Stimulated activated CD4-positive, alpha-beta T cell treated with anti-CD3 and anti-CD28 coated beads, Interleukin-2, amount 100 ng/mL, for 48 hours (primary cell): ENCODE measurements around the gene MON2.
A peak's percentile ranks its signal among the peaks of the same experiment; 100 is the strongest.

ENCODE experiments used
- DNase-seq, 2 donors: peaks; one replicate each; pipeline ENCODE4 v3.0.0-alpha.2; 2020

The MON2 gene

DNA sequence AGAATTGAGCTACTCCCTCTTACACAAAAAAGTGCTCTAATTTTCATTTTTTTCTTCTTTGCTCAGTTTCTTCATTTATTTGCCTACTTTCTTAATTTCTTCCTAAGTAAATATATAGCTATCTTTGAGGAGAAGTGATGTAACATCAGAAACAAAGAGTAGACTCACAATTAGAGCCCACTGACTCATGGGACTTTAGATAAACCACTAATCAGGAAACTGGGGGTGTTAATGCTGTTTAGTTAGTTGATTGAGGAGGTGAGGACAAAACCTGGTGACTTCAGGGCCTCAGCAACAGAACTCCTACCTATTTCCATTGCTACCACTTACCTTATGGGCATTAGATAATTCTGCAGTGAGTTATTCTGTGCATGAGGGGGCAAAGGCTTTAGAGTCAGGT is 151.7 kb downstream of the MON2 start:
- no peak for DNase-seq

DNA sequence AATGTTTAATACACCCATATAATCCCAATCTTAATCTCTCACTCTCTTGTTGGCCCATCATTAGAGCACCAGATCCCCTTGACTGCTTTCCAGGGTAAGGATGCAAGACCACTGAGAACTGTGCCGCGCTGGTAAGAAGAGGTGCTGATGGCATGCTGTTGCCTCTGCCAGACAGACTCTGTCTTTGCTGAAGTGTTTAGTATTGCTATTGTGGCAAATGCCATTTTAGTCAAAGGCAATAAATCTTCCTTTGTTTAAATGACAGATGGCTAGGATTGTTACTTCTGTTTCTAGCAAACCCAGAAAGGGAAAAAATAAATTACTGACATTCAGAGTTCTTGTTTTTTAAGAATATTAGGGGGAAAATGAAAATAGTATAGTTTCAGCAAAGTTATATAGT is 152.3 kb downstream of the MON2 start:
- no peak for DNase-seq

DNA sequence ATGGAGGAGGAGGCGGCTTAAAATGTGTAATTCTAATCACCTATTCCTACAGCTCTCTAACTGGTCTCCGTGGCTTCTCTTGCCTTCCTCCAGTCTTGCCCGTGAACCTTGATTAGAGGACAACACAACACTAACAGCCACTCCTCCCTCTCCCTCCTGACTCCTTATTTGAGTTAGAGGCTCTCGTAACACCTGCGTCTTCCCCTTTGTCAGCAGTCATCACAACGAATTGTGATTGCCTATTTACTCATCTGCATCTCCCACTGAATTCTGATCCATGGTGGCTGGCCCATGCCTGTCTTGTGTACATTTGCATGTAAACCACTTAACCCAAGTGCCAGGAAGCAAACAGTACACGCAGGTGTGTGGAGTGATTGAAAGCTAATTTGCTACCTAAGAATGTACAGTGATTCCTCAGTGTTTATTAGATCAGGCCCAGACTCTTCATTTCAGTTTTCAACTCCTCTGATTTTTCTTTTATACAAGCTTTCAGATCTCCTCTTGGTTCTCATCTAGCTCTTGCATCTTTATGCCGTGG is 154.5 kb downstream of the MON2 start:
- DNase-seq, result no peak

DNA sequence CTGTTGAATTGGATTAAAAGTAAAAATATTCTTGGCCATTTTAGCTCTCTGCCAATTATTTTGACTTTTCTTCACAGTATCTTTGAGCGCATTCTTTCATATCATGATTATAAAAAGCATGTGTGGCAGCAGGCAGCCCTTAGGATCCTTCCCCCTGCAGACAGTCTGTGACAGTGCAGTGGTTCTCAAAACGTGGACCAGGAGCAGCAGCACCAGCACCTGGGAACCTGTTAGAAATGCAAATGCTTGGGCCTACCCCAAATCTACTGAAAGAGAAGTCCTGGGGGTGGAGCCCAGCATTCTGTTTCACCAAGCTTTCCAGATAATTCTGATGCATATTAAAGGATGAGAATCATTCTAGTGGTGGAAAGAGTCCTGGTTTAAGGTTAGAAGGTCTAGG is 155.6 kb downstream of the MON2 start:
- DNase-seq, result no peak

DNA sequence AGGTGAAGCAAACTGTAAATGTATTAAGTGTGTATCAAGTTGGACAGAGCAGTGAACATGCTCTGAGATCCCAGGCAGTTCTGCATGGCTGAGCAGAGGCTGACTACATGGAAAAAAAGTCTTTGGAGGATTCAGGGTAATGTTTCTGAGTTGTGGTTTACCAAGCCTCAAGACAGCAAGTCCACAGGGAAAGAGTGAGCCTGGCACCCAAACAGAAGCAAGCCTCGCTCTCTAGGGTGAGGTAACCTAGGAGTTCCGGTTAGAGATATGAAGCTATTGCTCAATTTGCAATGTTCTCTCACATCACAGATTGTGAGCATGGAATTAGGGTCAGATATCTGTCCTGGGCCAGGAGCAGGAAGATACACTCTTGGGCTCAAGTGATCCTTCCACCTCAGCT is 158.6 kb downstream of the MON2 start:
- DNase-seq, result no peak

DNA sequence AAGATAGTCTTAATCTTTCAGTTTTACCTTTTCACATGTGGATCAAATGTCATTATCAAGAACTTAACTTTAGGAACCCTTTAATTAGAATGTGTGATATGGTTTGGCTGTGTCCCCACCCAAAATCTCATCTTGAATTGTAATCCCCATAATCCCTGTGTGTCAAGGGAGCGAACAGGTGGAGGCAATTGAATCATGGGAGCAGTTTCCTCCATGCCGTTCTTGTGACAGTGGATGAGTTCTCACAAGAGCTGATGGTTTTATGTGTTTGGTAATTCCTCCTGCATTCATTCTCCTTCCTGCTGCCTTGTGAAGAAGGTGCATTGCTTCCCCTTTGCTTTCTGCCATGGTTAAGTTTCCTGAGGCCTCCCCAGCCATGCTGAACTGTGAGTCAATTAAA is 160.6 kb downstream of the MON2 start:
- no peak for DNase-seq

DNA sequence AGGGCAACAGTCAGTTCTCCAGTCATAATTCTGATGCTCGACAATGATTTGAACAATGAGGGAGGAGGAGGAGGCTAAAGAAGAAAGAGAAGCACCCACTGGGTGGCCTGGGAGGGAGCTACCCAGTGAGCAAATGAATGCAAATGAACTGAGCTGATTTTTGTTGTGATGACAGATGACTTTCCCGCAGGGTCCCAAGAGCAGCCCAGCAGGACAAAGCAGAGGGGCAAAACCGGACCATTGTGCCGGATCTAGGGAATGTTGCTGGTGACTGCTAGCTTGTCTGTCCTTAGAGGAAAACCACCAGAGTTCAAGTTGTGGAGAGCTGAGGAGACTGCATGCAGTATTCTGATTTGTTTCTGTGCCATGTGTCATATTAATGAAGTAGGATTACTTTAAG is 162.8 kb downstream of the MON2 start:
- DNase-seq, result no peak

DNA sequence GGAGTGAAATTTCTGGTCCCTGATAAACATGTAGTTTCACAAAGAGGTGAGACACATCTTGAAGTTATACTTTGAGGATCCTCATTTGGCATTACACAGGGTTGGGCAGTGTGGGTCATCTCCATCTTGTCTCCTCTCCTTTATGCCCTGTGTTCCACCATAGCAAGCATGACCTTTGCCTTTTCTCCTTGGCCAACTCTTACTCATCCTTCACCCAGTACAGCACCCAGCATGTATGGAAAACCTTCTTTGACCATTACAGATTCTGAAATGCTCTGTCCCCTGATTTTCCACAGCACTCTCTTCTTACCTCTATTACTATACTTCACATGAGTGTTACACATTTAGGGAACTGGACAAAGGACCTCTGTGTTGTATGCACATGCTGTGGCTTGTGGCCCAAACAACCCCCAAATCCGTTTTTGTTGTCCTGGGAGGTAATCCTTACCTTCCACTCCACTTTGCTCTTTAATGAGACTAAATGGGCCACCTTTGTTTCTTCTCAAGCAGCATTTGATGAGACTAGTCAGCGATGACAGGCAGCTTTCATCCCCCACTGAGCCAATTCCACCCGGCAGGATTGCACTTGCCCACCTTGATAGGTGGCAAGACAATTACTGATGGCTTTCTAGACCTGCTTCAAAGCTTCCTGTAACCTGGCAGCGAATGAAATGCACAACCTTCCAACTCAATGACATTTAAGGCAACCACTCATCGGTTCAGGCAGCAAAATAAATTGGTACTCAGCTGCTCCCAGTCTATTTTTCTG is 163.5 kb downstream of the MON2 start:
- DNase-seq, result no peak

DNA sequence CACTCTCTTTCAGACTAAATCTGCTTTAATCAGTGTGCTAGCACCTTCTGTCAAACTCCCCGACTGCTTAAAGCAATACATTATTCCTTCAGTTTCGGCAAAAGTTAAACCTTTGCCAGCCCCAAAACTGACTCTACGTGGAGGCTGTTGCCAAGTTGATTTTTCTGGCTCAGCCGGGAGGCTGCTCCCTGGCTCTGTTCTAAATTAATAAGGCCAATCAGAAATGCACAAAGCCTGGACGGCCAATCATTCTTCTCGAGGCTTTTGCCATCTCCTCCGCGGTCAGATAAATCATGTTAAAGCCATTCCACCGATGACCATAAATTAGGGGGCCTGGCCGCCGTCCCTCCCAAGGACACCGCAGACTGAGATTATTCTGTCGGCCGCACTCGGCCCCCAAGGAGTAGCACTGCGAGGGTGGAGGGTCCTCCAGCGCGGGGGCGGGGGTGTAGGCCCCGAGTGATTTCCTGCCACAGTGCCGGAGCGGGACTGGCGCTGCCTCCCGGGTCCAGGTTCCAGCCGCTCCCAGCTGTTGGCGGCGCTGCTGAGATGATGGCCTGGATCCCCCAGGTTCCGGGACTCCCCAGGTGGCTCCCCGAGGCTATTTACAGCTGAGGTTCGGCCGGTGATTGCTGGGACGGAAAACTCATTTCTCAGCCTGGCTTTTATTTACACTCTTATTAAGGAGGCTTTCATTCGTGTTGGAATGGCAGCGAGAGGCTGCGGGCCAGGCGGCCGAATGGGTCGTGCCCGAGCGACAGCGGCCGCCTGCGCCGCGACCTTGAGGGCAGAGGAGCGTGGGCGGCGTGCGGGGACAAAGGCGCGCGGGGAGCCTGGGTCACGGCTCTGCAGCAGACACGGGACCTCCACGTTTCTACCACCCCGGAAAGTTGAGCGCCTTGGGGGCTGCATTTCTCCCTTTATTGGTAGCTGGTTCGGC is 165.1 kb downstream of the MON2 start:
- no peak for DNase-seq

DNA sequence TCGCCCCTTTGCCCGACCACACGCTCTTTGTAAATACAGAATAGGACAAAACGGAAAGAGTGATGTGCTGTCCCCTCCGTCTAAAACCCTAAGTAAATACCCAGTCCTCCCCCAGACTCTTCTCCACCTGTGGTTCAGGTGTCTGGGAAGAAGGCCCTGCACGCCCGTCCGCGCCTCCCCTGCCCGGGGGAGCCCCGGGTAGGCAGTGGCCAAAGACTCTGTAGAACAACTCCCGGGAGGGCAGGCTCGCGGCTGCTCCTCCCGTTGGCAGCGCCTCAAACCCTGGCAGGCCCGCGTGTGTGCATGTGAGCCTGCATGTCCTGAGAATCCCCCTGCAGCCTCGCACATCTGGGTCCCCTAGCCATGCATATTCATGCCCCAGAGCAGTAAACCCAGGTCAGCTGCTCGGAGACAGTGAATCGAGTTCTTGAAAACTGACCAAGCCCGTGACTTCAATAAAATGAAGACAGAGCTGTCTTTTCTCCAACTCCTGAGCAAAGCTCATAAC is 165.8 kb downstream of the MON2 start:
- DNase-seq, result no peak

DNA sequence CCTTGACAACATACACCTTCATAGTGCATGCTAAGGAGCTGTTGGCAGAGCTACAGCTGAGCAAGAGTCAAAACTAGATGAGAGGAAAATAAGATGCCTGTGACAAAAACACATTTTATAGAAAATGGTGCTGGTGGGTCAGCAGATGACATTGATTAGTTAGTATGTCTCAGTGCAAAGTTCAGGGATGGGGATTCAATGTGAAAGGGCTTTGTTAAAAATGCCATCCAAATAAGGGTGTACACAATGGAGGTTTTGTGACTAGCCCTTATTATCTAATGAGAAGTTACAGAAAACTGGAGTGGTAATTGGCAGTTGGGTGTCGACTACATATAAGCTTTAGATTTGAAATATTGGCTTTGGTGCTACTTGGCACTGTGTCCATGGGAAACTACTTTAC is 169.0 kb downstream of the MON2 start:
- no peak for DNase-seq

DNA sequence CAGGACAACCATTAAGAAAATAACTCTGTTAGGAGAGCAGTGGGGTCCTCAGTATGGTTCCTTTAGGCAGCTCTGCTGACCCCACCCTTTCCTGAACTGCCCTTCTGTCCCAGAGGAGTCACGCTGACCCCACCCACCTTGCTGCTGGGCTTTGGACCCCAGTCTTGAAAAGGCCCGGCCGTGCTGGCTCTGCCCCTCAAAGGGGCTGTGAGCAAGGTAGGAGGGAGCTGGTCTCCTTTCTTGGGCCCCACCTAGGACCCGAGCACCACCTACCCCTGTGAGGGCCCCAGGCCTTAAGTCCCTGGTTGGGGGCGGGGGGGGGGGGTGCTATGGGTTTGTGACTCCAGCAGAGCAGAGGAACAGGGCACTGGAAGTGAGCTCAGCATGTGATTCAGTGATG is 171.1 kb downstream of the MON2 start:
- no peak for DNase-seq

DNA sequence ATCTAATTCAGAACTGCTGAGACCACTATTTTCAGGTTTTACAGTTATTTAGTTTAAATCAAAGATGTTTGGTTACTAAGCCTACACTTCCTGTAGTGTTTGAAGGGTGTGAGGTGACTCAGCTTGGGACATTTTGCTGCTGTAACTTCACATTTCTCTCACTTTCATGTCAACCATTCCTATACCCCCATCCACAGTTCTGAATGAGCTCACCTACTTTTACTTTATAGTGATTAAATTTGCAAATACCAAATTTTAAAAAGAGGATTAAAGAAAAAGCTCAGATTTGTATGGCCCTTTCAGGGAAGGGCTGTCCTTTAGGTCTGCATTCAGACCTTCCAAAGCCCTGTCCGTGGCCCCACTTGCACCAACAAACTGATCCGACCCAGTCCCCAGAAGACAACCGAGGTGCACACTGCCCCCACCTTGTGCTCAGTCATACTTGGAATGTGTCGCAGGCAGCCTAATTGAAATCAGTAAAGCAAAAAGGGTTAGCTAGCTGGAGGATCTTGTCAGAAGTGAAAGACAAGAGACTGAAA is 174.4 kb downstream of the MON2 start:
- peak; percentile 25 to 28 for DNase-seq

DNA sequence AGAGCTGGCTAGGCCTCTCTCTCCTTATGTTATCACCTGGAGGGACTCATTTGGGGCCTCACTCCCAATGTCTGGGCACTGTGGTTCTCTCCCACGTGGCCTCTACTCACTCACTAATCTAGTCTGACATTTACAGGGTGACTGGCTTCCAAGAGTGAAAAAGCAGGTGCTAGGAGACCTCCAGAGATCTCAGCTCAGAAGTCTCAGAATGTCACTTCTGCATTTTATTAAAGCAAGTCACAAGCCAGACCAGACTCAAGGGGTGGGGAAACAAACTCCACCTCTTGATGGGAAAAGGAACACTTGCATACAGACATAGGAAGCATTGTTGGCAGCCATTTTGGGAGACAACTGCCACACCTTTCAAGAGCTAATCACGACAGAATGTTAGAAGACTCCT is 175.9 kb downstream of the MON2 start:
- DNase-seq, result no peak

DNA sequence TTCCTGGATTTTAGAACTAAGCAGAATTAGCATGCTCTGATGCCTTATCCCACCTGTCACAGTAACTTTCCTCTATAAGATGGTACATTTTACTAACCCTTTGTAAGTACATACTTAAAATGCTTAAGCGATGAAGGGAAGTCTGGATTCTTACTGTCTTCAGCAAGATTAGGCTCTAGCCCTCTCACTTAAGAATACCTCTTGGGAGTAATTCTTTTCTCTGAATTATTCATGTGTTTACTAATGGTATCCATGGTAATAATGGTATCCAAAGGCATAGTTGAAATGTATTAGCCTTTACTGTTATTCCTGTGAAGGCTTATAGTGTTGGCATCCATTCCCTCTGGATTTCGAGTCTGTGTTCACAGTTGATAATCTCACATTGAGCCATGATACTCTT is 176.9 kb downstream of the MON2 start:
- DNase-seq, result no peak

DNA sequence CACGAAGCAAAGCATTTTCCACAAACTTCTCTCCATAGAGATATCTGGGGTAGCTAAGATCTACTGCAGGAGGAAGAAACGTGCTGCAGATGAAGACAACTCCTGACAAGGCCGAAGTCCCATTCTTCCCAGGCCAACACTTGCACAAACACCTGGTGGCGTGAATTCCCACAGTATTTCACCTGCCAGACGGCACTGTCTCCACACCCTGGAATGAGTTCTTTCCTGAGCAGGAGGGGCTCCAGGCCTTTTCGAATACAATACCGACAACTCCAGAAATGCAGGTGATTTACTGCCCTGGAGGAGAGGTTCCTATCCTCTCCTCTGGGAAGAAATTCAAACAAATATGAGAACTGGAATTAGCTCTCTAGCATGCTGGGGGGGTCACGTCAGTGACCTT is 179.9 kb downstream of the MON2 start:
- DNase-seq, result no peak

DNA sequence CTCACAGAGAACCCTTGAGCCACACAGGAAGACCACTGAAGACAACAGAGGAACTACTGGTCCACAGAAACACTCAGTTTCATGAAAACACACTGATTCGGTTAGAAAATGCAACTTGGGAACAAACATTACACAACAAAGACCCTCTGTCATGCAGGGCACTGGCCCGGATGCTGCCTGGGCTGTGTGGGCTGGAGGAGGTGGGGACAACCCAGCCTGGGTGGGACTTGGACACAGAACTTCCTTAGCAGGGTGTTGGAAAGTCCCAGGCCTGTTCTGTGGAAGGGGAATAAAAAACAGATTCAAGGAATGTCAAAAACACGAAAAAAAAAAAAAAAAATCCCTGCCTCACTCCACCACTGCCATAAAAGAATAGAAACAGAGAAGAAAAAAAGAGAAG is 181.0 kb downstream of the MON2 start:
- DNase-seq, result no peak

DNA sequence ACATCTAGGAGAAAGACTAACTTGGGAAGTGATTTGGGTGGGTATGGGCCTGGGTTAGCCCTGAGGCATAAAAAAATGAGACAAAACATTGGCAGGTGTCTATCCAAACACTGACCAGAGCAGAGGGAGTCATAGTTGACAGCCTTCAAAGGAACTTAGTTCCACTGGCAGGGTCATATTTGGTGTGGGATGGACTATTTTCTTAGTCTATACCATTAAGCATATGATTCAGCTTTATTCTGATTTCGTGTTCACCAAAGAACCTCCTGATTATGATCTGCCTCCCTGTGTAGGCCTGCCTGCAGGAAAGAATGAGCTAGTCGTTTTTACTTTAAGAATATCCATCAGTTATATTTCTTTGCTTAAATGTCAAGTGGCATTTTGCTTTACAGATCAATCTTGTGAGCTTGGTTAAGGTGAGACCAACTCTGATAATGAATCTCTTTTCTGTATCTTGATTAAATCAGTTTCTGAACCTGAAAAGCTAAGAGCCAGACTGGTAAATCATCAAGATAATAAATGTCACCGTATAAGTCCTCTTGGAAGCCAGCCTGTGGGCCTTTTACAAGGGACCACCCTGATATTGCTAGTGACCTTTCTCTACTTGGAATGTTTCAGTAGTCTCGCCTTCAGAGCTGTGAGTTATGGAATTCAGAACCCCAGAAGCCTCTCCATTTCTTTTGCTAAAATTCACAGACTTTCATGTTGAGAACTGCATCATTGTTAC is 182.9 kb downstream of the MON2 start:
- no peak for DNase-seq
